Measurements from ENCODE around the gene DCDC1.

DCDC1 gene

GRCh38 chr11:31237819-31238760, 131.4 kb downstream of the DCDC1 start:
- TF ChIP-seq CTCF (IDR thresholded peaks at IDR 0.05; ENCODE audit: low read depth, low read length) = no peak
- H3K4me3 ChIP-seq (replicated peaks in 1 of 2; ENCODE audit: low read depth in 2 of 2, low read length in 2 of 2) = no peak overlapping the region
- DNase-seq (ENCODE audit: low read depth in 2 of 2) = peak; percentile 21 to 41

GRCh38 chr11:31236143-31236542, 133.4 kb downstream of the DCDC1 start:
- DNase-seq (ENCODE audit: low read depth in 2 of 2) = peak; percentile 28 to 30
- peak; percentile 39 for TF ChIP-seq CTCF (IDR thresholded peaks at IDR 0.05; ENCODE audit: low read depth, low read length)
- no peak overlapping the region for H3K4me3 ChIP-seq (replicated peaks in 1 of 2; ENCODE audit: low read depth in 2 of 2, low read length in 2 of 2)

GRCh38 chr11:31233425-31233824, 136.1 kb downstream of the DCDC1 start:
- DNase-seq (ENCODE audit: low read depth in 2 of 2) = peak; percentile 0 to 8
- no peak overlapping the region for H3K4me3 ChIP-seq (replicated peaks in 1 of 2; ENCODE audit: low read depth in 2 of 2, low read length in 2 of 2)
- TF ChIP-seq CTCF (IDR thresholded peaks at IDR 0.05; ENCODE audit: low read depth, low read length) = peak; percentile 25

- H3K4me3 ChIP-seq (replicated peaks in 1 of 2; ENCODE audit: low read depth in 2 of 2, low read length in 2 of 2) = no peak overlapping the region
- no peak for TF ChIP-seq CTCF (IDR thresholded peaks at IDR 0.05; ENCODE audit: low read depth, low read length)
- DNase-seq (ENCODE audit: low read depth in 2 of 2) = no peak
Measured at GRCh38 chr11:31231601-31232000, 137.9 kb downstream of the DCDC1 start.

- no peak for DNase-seq (ENCODE audit: low read depth in 2 of 2)
- no peak for TF ChIP-seq CTCF (IDR thresholded peaks at IDR 0.05; ENCODE audit: low read depth, low read length)
- H3K4me3 ChIP-seq (replicated peaks in 1 of 2; ENCODE audit: low read depth in 2 of 2, low read length in 2 of 2) = no peak overlapping the region
Measured at GRCh38 chr11:31218847-31219246, 150.7 kb downstream of the DCDC1 start.

GRCh38 chr11:31214372-31214771, 155.2 kb downstream of the DCDC1 start:
- TF ChIP-seq CTCF (IDR thresholded peaks at IDR 0.05; ENCODE audit: low read depth, low read length) = no peak
- H3K4me3 ChIP-seq (replicated peaks in 1 of 2; ENCODE audit: low read depth in 2 of 2, low read length in 2 of 2) = no peak overlapping the region

More at GRCh38 chr11:31214372-31214771, 155.2 kb downstream of the DCDC1 start:
- no peak for DNase-seq (ENCODE audit: low read depth in 2 of 2)

All from cardiac fibroblast (primary cell).